ENCODE results near the gene ZBTB49. TPM values are rescaled to one million over a fixed set of nuclear protein-coding genes. Genes with fewer than 3 reads are reported as not detected.
"Not testable (repeated sequence)": the region's sequence is repeated elsewhere in the genome, so short reads cannot be mapped to it uniquely, and the experiment has no call there.

Gene ZBTB49
- total and polyA plus RNA-seq, 2 donors (not counting 1 experiment from before 2014, with no cell fraction given), result 7.0 to 16.9 TPM

GRCh38 chr4:4254666-4255065, 35.4 kb upstream of the ZBTB49 start:
- no peak overlapping the region for H3K27ac ChIP-seq (ENCODE audit: low read length in 2 of 2)

DNA sequence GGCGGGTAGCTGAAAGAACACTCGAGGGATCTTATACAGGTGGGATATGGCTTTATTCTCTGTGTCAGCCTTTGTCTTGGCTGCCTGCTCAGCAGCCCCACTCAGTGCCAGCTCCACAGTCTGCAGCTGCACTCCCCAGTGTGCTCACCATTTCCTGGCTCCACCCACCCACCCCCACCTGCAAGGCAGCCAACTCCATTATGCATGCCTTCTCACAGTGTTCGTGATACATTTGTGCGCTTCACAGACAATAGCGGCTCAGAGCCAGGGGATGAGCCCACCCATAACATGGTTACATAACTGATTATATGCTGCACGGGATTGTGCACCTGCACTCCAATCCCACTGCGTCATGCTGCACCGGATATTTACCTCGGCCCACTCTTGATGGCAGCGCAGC, 33.3 kb upstream of the ZBTB49 start:
- ATAC-seq (ENCODE audit: low read depth) (no peak), DNase-seq (no peak)
- H3K4me2 ChIP-seq (replicated peaks; ENCODE audit: low read depth, low read length, poor library complexity, severe bottlenecking), result no peak overlapping the region
- H3K36me3 ChIP-seq (replicated peaks in 1 of 2; ENCODE audit: control extremely low read depth in 1 of 2, control insufficient read depth in 1 of 2, extremely low read depth in 1 of 2, insufficient read depth in 2 of 2, low read length in 1 of 2), result no peaks in the 10 kb centered on the region
- TF ChIP-seq, protein P1, sequence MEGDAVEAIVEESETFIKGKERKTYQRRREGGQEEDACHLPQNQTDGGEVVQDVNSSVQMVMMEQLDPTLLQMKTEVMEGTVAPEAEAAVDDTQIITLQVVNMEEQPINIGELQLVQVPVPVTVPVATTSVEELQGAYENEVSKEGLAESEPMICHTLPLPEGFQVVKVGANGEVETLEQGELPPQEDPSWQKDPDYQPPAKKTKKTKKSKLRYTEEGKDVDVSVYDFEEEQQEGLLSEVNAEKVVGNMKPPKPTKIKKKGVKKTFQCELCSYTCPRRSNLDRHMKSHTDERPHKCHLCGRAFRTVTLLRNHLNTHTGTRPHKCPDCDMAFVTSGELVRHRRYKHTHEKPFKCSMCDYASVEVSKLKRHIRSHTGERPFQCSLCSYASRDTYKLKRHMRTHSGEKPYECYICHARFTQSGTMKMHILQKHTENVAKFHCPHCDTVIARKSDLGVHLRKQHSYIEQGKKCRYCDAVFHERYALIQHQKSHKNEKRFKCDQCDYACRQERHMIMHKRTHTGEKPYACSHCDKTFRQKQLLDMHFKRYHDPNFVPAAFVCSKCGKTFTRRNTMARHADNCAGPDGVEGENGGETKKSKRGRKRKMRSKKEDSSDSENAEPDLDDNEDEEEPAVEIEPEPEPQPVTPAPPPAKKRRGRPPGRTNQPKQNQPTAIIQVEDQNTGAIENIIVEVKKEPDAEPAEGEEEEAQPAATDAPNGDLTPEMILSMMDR (IDR thresholded peaks at IDR 0.05), result no peak
- no peak for TF ChIP-seq EZH2 (IDR thresholded peaks at IDR 0.05; ENCODE audit: borderline replicate concordance, insufficient read depth, low read depth, low read length, poor library complexity, severe bottlenecking)
- no peaks in the 10 kb centered on the region for H3K4me1 Mint-ChIP-seq
- 84% methylated on average over 10 of the region's 10 CpGs for WGBS (ENCODE audit: insufficient coverage)
- ChIA-PET POLR2A (no interaction called here), CTCF (no interaction called here)
- H3K27me3 Mint-ChIP-seq, result peaks cover 15% of the 10 kb centered on the region
- H3K27ac ChIP-seq (ENCODE audit: low read length in 2 of 2), result no peak overlapping the region
- no peak overlapping the region for H3K4me3 Mint-ChIP-seq
- intact Hi-C loops (cut with micrococcal nuclease), result no loop called here
- no peaks in the 10 kb centered on the region for H3K9me3 ChIP-seq (ENCODE audit: control extremely low read depth in 1 of 3, control insufficient read depth in 2 of 3, insufficient read depth in 1 of 3, low read length in 2 of 3)
- peaks cover 0 to 17% (median 3%) of the 10 kb centered on the region in 4 experiments for H3K27me3 ChIP-seq (replicated peaks in 1 of 4; ENCODE audit: control extremely low read depth in 1 of 4, control insufficient read depth in 3 of 4, insufficient read depth in 4 of 4, low read length in 3 of 4)
- H3K9ac ChIP-seq (ENCODE audit: low read length), result no peak overlapping the region
- no peak overlapping the region for H3K4me3 ChIP-seq (ENCODE audit: control extremely low read depth in 1 of 5, extremely low read depth in 1 of 5, insufficient read depth in 1 of 5, low read depth in 2 of 5, low read length in 4 of 5)
- H3K79me2 ChIP-seq (ENCODE audit: control insufficient read depth, insufficient read depth, low read length), result no peaks in the 10 kb centered on the region
- no peaks in the 10 kb centered on the region for H3K4me1 ChIP-seq (ENCODE audit: control insufficient read depth in 2 of 2, insufficient read depth in 2 of 2, low read length in 2 of 2)
- H3K27ac Mint-ChIP-seq, result no peak overlapping the region
- no peak overlapping the region for H2AFZ ChIP-seq (ENCODE audit: insufficient read depth, low read depth, low read length, poor library complexity, severe bottlenecking)
- H4K20me1 ChIP-seq (ENCODE audit: control insufficient read depth, insufficient read depth, low read length, poor library complexity, severe bottlenecking), result no peaks in the 10 kb centered on the region
- no peaks in the 10 kb centered on the region for H3K9me3 Mint-ChIP-seq (ENCODE audit: insufficient read depth)

More at GRCh38 chr4:4254666-4255065, 35.4 kb upstream of the ZBTB49 start:
- Mint-ChIP-seq H3K27me3 (peaks cover 15% of the 10 kb centered on the region), H3K4me1 (no peaks in the 10 kb centered on the region), H3K4me3 (no peak overlapping the region), H3K27ac (no peak overlapping the region), H3K9me3 (ENCODE audit: insufficient read depth) (no peaks in the 10 kb centered on the region)
- H3K9ac ChIP-seq (ENCODE audit: low read length), result no peak overlapping the region
- no peaks in the 10 kb centered on the region for H4K20me1 ChIP-seq (ENCODE audit: control insufficient read depth, insufficient read depth, low read length, poor library complexity, severe bottlenecking)
- intact Hi-C loops (cut with micrococcal nuclease), result no loop called here
- POLR2A ChIA-PET, result no interaction called here
- CTCF ChIA-PET, result no interaction called here
- DNase-seq, result no peak
- TF ChIP-seq, protein P1 (IDR thresholded peaks at IDR 0.05), result no peak
- no peak for TF ChIP-seq EZH2 (IDR thresholded peaks at IDR 0.05; ENCODE audit: borderline replicate concordance, insufficient read depth, low read depth, low read length, poor library complexity, severe bottlenecking)
- no peaks in the 10 kb centered on the region for H3K9me3 ChIP-seq (ENCODE audit: control extremely low read depth in 1 of 3, control insufficient read depth in 2 of 3, insufficient read depth in 1 of 3, low read length in 2 of 3)
- no peak overlapping the region for H3K4me3 ChIP-seq (ENCODE audit: control extremely low read depth in 1 of 5, extremely low read depth in 1 of 5, insufficient read depth in 1 of 5, low read depth in 2 of 5, low read length in 4 of 5)
- H2AFZ ChIP-seq (ENCODE audit: insufficient read depth, low read depth, low read length, poor library complexity, severe bottlenecking), result no peak overlapping the region
- H3K79me2 ChIP-seq (ENCODE audit: control insufficient read depth, insufficient read depth, low read length), result no peaks in the 10 kb centered on the region
- no peak overlapping the region for H3K4me2 ChIP-seq (replicated peaks; ENCODE audit: low read depth, low read length, poor library complexity, severe bottlenecking)
- H3K27me3 ChIP-seq (replicated peaks in 1 of 4; ENCODE audit: control extremely low read depth in 1 of 4, control insufficient read depth in 3 of 4, insufficient read depth in 4 of 4, low read length in 3 of 4), result peaks cover 0 to 19% (median 3%) of the 10 kb centered on the region in 4 experiments
- no peak for ATAC-seq (ENCODE audit: low read depth)
- no peaks in the 10 kb centered on the region for H3K36me3 ChIP-seq (replicated peaks in 1 of 2; ENCODE audit: control extremely low read depth in 1 of 2, control insufficient read depth in 1 of 2, extremely low read depth in 1 of 2, insufficient read depth in 2 of 2, low read length in 1 of 2)
- 88% methylated on average over 5 of the region's 6 CpGs for WGBS (ENCODE audit: insufficient coverage)
- H3K4me1 ChIP-seq (ENCODE audit: control insufficient read depth in 2 of 2, insufficient read depth in 2 of 2, low read length in 2 of 2), result no peaks in the 10 kb centered on the region

DNA sequence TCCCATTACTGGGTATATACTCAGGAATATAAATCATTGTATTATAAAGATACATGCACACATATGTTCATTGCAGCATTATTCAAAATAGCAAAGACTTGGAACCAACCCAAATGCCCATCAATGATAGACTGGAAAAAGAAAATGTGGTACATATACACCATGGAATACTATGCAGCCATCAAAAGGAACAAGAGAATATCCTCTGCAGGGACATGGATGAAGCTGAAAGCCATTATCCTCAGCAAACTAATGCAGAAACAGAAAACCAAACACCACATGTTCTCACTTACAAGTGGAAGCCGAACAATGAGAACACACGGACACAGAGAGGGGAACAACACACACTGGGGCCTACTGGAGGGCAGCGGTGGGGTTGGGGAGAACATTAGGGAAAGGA, 32.3 kb upstream of the ZBTB49 start:
- H3K4me1 Mint-ChIP-seq; DNase-seq; H3K9ac ChIP-seq (ENCODE audit: low read length); intact Hi-C loops (cut with micrococcal nuclease); ATAC-seq (ENCODE audit: low read depth); POLR2A ChIA-PET; H4K20me1 ChIP-seq (ENCODE audit: control insufficient read depth, insufficient read depth, low read length, poor library complexity, severe bottlenecking); CTCF ChIA-PET; H3K79me2 ChIP-seq (ENCODE audit: control insufficient read depth, insufficient read depth, low read length); H3K36me3 ChIP-seq (replicated peaks in 1 of 2; ENCODE audit: control extremely low read depth in 1 of 2, control insufficient read depth in 1 of 2, extremely low read depth in 1 of 2, insufficient read depth in 2 of 2, low read length in 1 of 2); H3K4me2 ChIP-seq (replicated peaks; ENCODE audit: low read depth, low read length, poor library complexity, severe bottlenecking); H2AFZ ChIP-seq (ENCODE audit: insufficient read depth, low read depth, low read length, poor library complexity, severe bottlenecking); H3K4me3 Mint-ChIP-seq; H3K27ac ChIP-seq (ENCODE audit: low read length in 2 of 2); H3K27ac Mint-ChIP-seq; H3K9me3 Mint-ChIP-seq (ENCODE audit: insufficient read depth); H3K4me3 ChIP-seq (ENCODE audit: control extremely low read depth in 1 of 5, extremely low read depth in 1 of 5, insufficient read depth in 1 of 5, low read depth in 2 of 5, low read length in 4 of 5); H3K9me3 ChIP-seq (ENCODE audit: control extremely low read depth in 1 of 3, control insufficient read depth in 2 of 3, insufficient read depth in 1 of 3, low read length in 2 of 3); H3K4me1 ChIP-seq (ENCODE audit: control insufficient read depth in 2 of 2, insufficient read depth in 2 of 2, low read length in 2 of 2): not testable (repeated sequence)
- 100% methylated on average over 1 of the region's 3 CpGs for WGBS (ENCODE audit: insufficient coverage)
- H3K27me3 ChIP-seq (replicated peaks in 1 of 4; ENCODE audit: control extremely low read depth in 1 of 4, control insufficient read depth in 3 of 4, insufficient read depth in 4 of 4, low read length in 3 of 4), result peaks cover 0 to 17% (median 3%) of the 10 kb centered on the region in 4 experiments
- peaks cover 15% of the 10 kb centered on the region for H3K27me3 Mint-ChIP-seq
